Mucosa of descending colon (tissue), 3 donors: ENCODE results near the gene SPINT4. TPM values are rescaled to one million over a fixed set of nuclear protein-coding genes. Genes with fewer than 3 reads are reported as not detected.
A peak's percentile ranks its signal among the peaks of the same experiment; 100 is the strongest.
"Not testable (repeated sequence)": the region's sequence is repeated elsewhere in the genome, so short reads cannot be mapped to it uniquely, and the experiment has no call there.

Experiments
- ATAC-seq: fragments of 200-7000 bp; cut with Tn5 transposase; one replicate; pipeline ENCODE4 v1.9.1; 2020; ENCODE audit warnings: mild to moderate bottlenecking, moderate library complexity
- DNase-seq, 3 donors: peaks; one replicate each; pipeline ENCODE4 v3.0.0-alpha.2; 2020
- H3K36me3 ChIP-seq: fragments of 200-600 bp; one replicate; pipeline ENCODE4 v1.8.0; 2021; ENCODE audit warnings: low read depth, mild to moderate bottlenecking
- H3K4me1 ChIP-seq: fragments of 200-600 bp; one replicate; pipeline ENCODE4 v1.8.0; 2021; ENCODE audit warnings: low read depth, mild to moderate bottlenecking
- H3K4me3 ChIP-seq: fragments of 200-600 bp; one replicate; pipeline ENCODE4 v1.8.0; 2021; ENCODE audit warnings: mild to moderate bottlenecking
- H3K9me3 ChIP-seq: fragments of 200-600 bp; one replicate; pipeline ENCODE4 v1.8.0; 2021; ENCODE audit warnings: mild to moderate bottlenecking
- intact Hi-C, 2 donors: fragments of 100-400 bp; cut with DNase I in 1 of 2; cut with micrococcal nuclease in 1 of 2; formaldehyde crosslinking; loops; one replicate each; pipeline versions ENCODE4 v1.11.0 to v1.11.1; 2022; cut with DNase I, micrococcal nuclease
- total RNA-seq, 3 donors: library from RNA; stranded (reverse); fragmentation: NEBNext Ultra II Directional in 2 of 3; extraction: Animal tissue kit (Norgen Biotek cat#: 25700) in 2 of 3; gene quantifications; one replicate each; pipeline versions ENCODE4 v1.2.1 to v1.2.4, GENCODE V29; 2021 to 2023
- TF ChIP-seq, protein P1 (sequence below): fragments of 200-600 bp; IDR thresholded peaks from one replicate; pipeline ENCODE4 v1.8.0; 2022; ENCODE audit warnings: antibody characterized with exemption, mild to moderate bottlenecking
- donor health status: DM: no; HTN: no; CAD: no; lungs with moderate emphysema.
- donor health status: DM: no; HTN: no; CAD: no.
- donor health status: DM: no; HTN: yes; CAD: no.

SPINT4 gene
- total RNA-seq, 3 donors from 2014 or later = not detected

- TF ChIP-seq, protein P1, sequence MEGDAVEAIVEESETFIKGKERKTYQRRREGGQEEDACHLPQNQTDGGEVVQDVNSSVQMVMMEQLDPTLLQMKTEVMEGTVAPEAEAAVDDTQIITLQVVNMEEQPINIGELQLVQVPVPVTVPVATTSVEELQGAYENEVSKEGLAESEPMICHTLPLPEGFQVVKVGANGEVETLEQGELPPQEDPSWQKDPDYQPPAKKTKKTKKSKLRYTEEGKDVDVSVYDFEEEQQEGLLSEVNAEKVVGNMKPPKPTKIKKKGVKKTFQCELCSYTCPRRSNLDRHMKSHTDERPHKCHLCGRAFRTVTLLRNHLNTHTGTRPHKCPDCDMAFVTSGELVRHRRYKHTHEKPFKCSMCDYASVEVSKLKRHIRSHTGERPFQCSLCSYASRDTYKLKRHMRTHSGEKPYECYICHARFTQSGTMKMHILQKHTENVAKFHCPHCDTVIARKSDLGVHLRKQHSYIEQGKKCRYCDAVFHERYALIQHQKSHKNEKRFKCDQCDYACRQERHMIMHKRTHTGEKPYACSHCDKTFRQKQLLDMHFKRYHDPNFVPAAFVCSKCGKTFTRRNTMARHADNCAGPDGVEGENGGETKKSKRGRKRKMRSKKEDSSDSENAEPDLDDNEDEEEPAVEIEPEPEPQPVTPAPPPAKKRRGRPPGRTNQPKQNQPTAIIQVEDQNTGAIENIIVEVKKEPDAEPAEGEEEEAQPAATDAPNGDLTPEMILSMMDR = no peak
- no peaks in the 10 kb centered on the region for H3K9me3 ChIP-seq
- ATAC-seq (no peak), DNase-seq (no peak)
- intact Hi-C loops = no loop called here
- no peaks in the 10 kb centered on the region for H3K36me3 ChIP-seq
- H3K4me3 ChIP-seq = no peak overlapping the region
- peaks cover 4% of the 10 kb centered on the region for H3K4me1 ChIP-seq
Observed at GRCh38 chr20:45701104-45701503, 21.0 kb upstream of the SPINT4 start.

- DNase-seq = peak in 2 of 3 donors; percentile 19 to 26
- TF ChIP-seq, protein P1 = no peak
- intact Hi-C loops = no loop called here
- no peaks in the 10 kb centered on the region for H3K36me3 ChIP-seq
- H3K4me3 ChIP-seq = no peak within 1 kb of the TSS
- ATAC-seq = peak; percentile 32
- peaks cover 4% of the 10 kb centered on the region for H3K4me1 ChIP-seq
- no peaks in the 10 kb centered on the region for H3K9me3 ChIP-seq
Observed at GRCh38 chr20:45701873-45702272, 20.3 kb upstream of the SPINT4 start, which contains the start of gene WFDC13. Gene WFDC13 (plus strand): TSS chr20:45702038. CDS start chr20:45702124, 86 bp downstream.

- peak in 1 of 3 donors; percentile 54 for DNase-seq
- intact Hi-C loops = no loop called here
Observed at GRCh38 chr20:45704969-45705637, 17.0 kb upstream of the SPINT4 start, which contains the start of gene WFDC10B. Gene WFDC10B (minus strand): TSS chr20:45705019. CDS start chr20:45685992, 19,027 bp downstream.

GRCh38 chr20:45716141-45716688, 5.9 kb upstream of the SPINT4 start:
- H3K9me3 ChIP-seq, intact Hi-C loops, H3K4me1 ChIP-seq, ATAC-seq, H3K36me3 ChIP-seq, DNase-seq, H3K4me3 ChIP-seq: not testable (repeated sequence)

More at GRCh38 chr20:45704969-45705637, 17.0 kb upstream of the SPINT4 start, which contains the start of gene WFDC10B:
- ATAC-seq = peak; percentile 62
- Histone ChIP-seq H3K4me1 (peaks cover 4% of the 10 kb centered on the region), H3K4me3 (no peak within 1 kb of the TSS), H3K36me3 (no peaks in the 10 kb centered on the region), H3K9me3 (no peaks in the 10 kb centered on the region)
- TF ChIP-seq, protein P1 = no peak

- no peaks in the 10 kb centered on the region for H3K9me3 ChIP-seq
- TF ChIP-seq, protein P1 = no peak
- no peak for DNase-seq
- H3K4me3 ChIP-seq = no peak overlapping the region
- no peaks in the 10 kb centered on the region for H3K4me1 ChIP-seq
- intact Hi-C loops = no loop called here
- no peaks in the 10 kb centered on the region for H3K36me3 ChIP-seq
- no peak for ATAC-seq
Observed at GRCh38 chr20:45725134-45725533, 3.0 kb downstream of the SPINT4 start.

DNA sequence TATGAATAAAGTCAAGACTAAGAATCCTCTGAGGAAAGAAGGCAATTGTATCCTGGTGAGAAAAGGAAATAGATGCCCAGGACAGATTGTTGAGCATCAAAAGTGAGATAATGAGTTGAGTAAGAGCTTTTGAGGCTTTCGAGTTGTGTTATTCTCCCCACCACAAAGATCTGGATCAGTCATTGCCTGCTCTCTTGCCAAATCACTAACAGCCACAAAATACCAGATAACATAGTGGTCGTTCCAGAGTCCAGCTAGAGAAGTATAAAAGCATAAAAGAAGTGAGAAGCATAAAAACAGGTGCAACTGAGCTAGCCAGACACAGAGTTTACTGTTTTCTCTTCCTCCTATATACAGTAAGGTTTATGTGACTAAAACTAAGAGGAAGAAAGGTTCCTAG, 4.9 kb downstream of the SPINT4 start:
- Histone ChIP-seq H3K9me3 (peaks cover 3% of the 10 kb centered on the region), H3K4me3 (no peak overlapping the region), H3K4me1 (no peaks in the 10 kb centered on the region), H3K36me3 (no peaks in the 10 kb centered on the region)
- peak; percentile 54 for ATAC-seq
- TF ChIP-seq, protein P1 = no peak
- intact Hi-C loops = no loop called here
- DNase-seq = no peak
